GM12878 (cell line): ENCODE measurements around the gene PPP1R10. TPM values are rescaled to one million over a fixed set of nuclear protein-coding genes. Genes with fewer than 3 reads are reported as not detected.
A peak's percentile ranks its signal among the peaks of the same experiment; 100 is the strongest.

ENCODE experiments used
- BHLHE40 ChIP-seq, 2 experiments: fragments of 450-650 bp in 1 of 2; IDR thresholded peaks; 2 replicates each; pipeline ENCODE4 v1.6.1; 2011 to 2017; ENCODE audit warnings: low read depth in 2 of 2, borderline replicate concordance in 1 of 2, improper control_type of control experiment in 1 of 2, low read length in 1 of 2, mild to moderate bottlenecking in 1 of 2
- CBX5 ChIP-seq: sonication (generic); IDR thresholded peaks from 2 replicates; pipeline ENCODE4 v1.6.1; 2016; ENCODE audit warnings: low read depth, moderate library complexity, mild to moderate bottlenecking, inconsistent platforms
- CREM ChIP-seq: IDR thresholded peaks from 2 replicates; pipeline ENCODE4 v1.6.1; 2014; ENCODE audit warnings: antibody characterized with exemption, low read depth
- CUX1 ChIP-seq: IDR thresholded peaks from 2 replicates; pipeline ENCODE4 v1.6.1; 2012; ENCODE audit warnings: improper control_type of control experiment, low read depth, low read length; ENCODE audit not compliant: insufficient replicate concordance
- FOXM1 ChIP-seq: IDR thresholded peaks from 2 replicates; pipeline ENCODE4 v1.6.1; 2012; ENCODE audit warnings: low read depth, mild to moderate bottlenecking, inconsistent platforms, low read length, moderate library complexity
- HDAC6 ChIP-seq: fragments of 200-600 bp; sonication (generic); IDR thresholded peaks from one replicate; pipeline ENCODE4 v1.8.0; 2017; ENCODE audit warnings: antibody characterized with exemption; ENCODE audit not compliant: unreplicated experiment
- HDGF ChIP-seq: fragments of 450-650 bp; IDR thresholded peaks from 2 replicates; pipeline ENCODE4 v1.6.1; 2016; ENCODE audit warnings: antibody characterized with exemption
- IKZF2 ChIP-seq, 2 experiments: fragments of 450-650 bp; IDR thresholded peaks; 2 replicates each; pipeline ENCODE4 v1.6.1; 2017; ENCODE audit warnings: mild to moderate bottlenecking in 2 of 2, moderate library complexity in 2 of 2
- NFXL1 ChIP-seq: fragments of 450-650 bp; IDR thresholded peaks from 2 replicates; pipeline ENCODE4 v1.6.1; 2017; ENCODE audit warnings: antibody characterized with exemption, mild to moderate bottlenecking, borderline replicate concordance
- PAX5 ChIP-seq: IDR thresholded peaks from 2 replicates; pipeline ENCODE4 v1.6.1; 2011; ENCODE audit warnings: low read depth, low read length, borderline replicate concordance
- RAD21 ChIP-seq: IDR thresholded peaks from 2 replicates; pipeline ENCODE4 v1.6.1; 2011; ENCODE audit warnings: mild to moderate bottlenecking, low read depth, low read length, moderate library complexity; ENCODE audit not compliant: insufficient read depth
- RBBP5 ChIP-seq: fragments of 200-600 bp; sonication (generic); conservative IDR thresholded peaks from 2 replicates; pipeline ENCODE4 v1.6.1; 2016
- RELA ChIP-seq: fragments of 450-650 bp; IDR thresholded peaks from 2 replicates; pipeline ENCODE4 v1.8.0; 2014; ENCODE audit warnings: borderline replicate concordance; ENCODE audit not compliant: partially characterized antibody
- SIN3A ChIP-seq: IDR thresholded peaks from 2 replicates; pipeline ENCODE4 v1.6.1; 2012; ENCODE audit warnings: low read depth, low read length, improper control_type of control experiment
- SMAD1 ChIP-seq: fragments of 450-650 bp; IDR thresholded peaks from 2 replicates; pipeline ENCODE4 v1.6.1; 2018; ENCODE audit warnings: mild to moderate bottlenecking, low read depth; ENCODE audit not compliant: partially characterized antibody
- SMAD5 ChIP-seq: IDR thresholded peaks from 2 replicates; pipeline ENCODE4 v1.6.1; 2016; ENCODE audit warnings: antibody characterized with exemption, low read depth
- USF2 ChIP-seq: IDR thresholded peaks from 2 replicates; pipeline ENCODE4 v1.6.1; 2011; ENCODE audit warnings: low read depth, low read length, improper control_type of control experiment, borderline replicate concordance
- YBX1 ChIP-seq: fragments of 450-650 bp; IDR thresholded peaks from 2 replicates; pipeline ENCODE4 v1.6.1; 2016; ENCODE audit warnings: antibody characterized with exemption
- ZBTB40 ChIP-seq: fragments of 450-650 bp; IDR thresholded peaks from 2 replicates; pipeline ENCODE4 v1.6.1; 2016; ENCODE audit warnings: mild to moderate bottlenecking, moderate library complexity, borderline replicate concordance
- polyA plus RNA-seq, 11 experiments: library from polyadenylated mRNA; depleted of rRNA in 4 of 11; unstranded in 6 of 11; stranded (reverse) in 5 of 11; fragments of >200 nt; fragmentation: Nextera tagmentation in 4 of 11; fragmentation: Illumina TruSeq in 1 of 11; extraction: Ambion mirVana in 4 of 11; extraction: Trizol in 1 of 11; gene quantifications; 1 replicate in 1 of 11; 2 replicates in 10 of 11; pipeline versions ENCODE4 v1.2.1 to v1.2.3, GENCODE V29; 2011 to 2016; ENCODE audit warnings: inconsistent platforms in 2 of 11, missing spikeins in 2 of 11, low read depth in 1 of 11
- total RNA-seq, 4 experiments: library from RNA; depleted of rRNA in 3 of 4; stranded (reverse); fragments of >200 nt in 3 of 4; fragmentation: Illumina TruSeq in 1 of 4; extraction: Trizol in 1 of 4; gene quantifications; 2 replicates each; pipeline versions ENCODE4 v1.2.1 to v1.2.3, GENCODE V29; 2013 to 2021

PPP1R10 gene
- total and polyA plus RNA-seq, 10 of the 15 experiments (the other 5 are each of a cell fraction or from before 2014, with no cell fraction given): 11.3 to 83.8 (median 41.2) TPM

- TF ChIP-seq NFXL1: no peak
- no peak for TF ChIP-seq FOXM1
- no peak for TF ChIP-seq RELA
- no peak for TF ChIP-seq RAD21
- TF ChIP-seq SMAD5: no peak
- no peak for TF ChIP-seq SMAD1
- TF ChIP-seq YBX1: no peak
- no peak for TF ChIP-seq PAX5
- no peak for TF ChIP-seq CREM
- TF ChIP-seq SIN3A: peak; percentile 24; the same call in 1 of the 2 replicates
- TF ChIP-seq HDAC6: peak; percentile 1
- no peak for TF ChIP-seq RBBP5
- no peak for TF ChIP-seq CUX1
- no peak for TF ChIP-seq HDGF
- TF ChIP-seq CBX5: no peak
- TF ChIP-seq BHLHE40 (IDR thresholded peaks at IDR 0.05; ENCODE audit: borderline replicate concordance in 1 of 2, low read depth in 2 of 2, low read length in 1 of 2): no peak
- no peak for TF ChIP-seq IKZF2 (IDR thresholded peaks at IDR 0.05)
- TF ChIP-seq ZBTB40: no peak
- no peak for TF ChIP-seq USF2
Observed at GRCh38 chr6:30646450-30647241, 29.6 kb upstream of the PPP1R10 start, which contains the start of gene C6orf136 (continued).
